SU-DHL-6 (cell line): ENCODE data around the gene ZNF101.
"Not testable (repeated sequence)": the region's sequence is repeated elsewhere in the genome, so short reads cannot be mapped to it uniquely, and the experiment has no call there.

ENCODE experiments used
- H2AFZ ChIP-seq: fragments of 200-600 bp; sonication (generic); 2 replicates; pipeline ENCODE4 v1.6.1; 2014; ENCODE audit warnings: low read depth, mild to moderate bottlenecking, moderate library complexity, mixed read lengths, antibody characterized with exemption, low read length; ENCODE audit not compliant: severe bottlenecking
- H3F3A ChIP-seq: fragments of 200-600 bp; shearing (Covaris generic); 2 replicates; pipeline ENCODE4 v1.6.0; 2016; ENCODE audit warnings: antibody characterized with exemption, mild to moderate bottlenecking; ENCODE audit not compliant: insufficient read depth
- H3K27ac ChIP-seq: fragments of 200-600 bp; sonication (generic); 2 replicates; pipeline ENCODE4 v1.5.1; 2016; ENCODE audit warnings: low read depth, mild to moderate bottlenecking, low read length, moderate library complexity, mixed read lengths
- H3K27me3 ChIP-seq: fragments of 200-600 bp; sonication (generic), shearing (Covaris generic); 2 replicates; pipeline ENCODE4 v1.6.0; 2014; ENCODE audit warnings: mild to moderate bottlenecking, low read length
- H3K36me3 ChIP-seq: fragments of 200-600 bp; sonication (generic); 2 replicates; pipeline ENCODE4 v1.6.1; 2014; ENCODE audit warnings: mild to moderate bottlenecking, low read length, mixed read lengths
- H3K4me2 ChIP-seq: fragments of 300-600, 200-600 bp; shearing (Covaris generic), sonication (generic); 2 replicates; pipeline ENCODE4 v1.6.0; 2014; ENCODE audit warnings: low read length, low read depth, mild to moderate bottlenecking; ENCODE audit not compliant: poor library complexity, severe bottlenecking
- H3K4me3 ChIP-seq: fragments of 200-600 bp; sonication (generic); 2 replicates; pipeline ENCODE4 v1.5.1; 2014; ENCODE audit warnings: antibody characterized with exemption, low read length, mild to moderate bottlenecking, mixed read lengths; ENCODE audit not compliant: insufficient read depth, poor library complexity, severe bottlenecking
- H3K79me2 ChIP-seq: fragments of 200-600 bp; sonication (generic); 2 replicates; pipeline ENCODE4 v1.6.1; 2014; ENCODE audit warnings: mild to moderate bottlenecking, low read length, moderate library complexity; ENCODE audit not compliant: insufficient read depth
- H3K9ac ChIP-seq: fragments of 200-600 bp; sonication (generic); 2 replicates; pipeline ENCODE4 v1.7.0; 2014; ENCODE audit warnings: mild to moderate bottlenecking, low read length
- H3K9me2 ChIP-seq: fragments of 200-600 bp; sonication (generic); replicated peaks from 2 replicates; pipeline ENCODE4 v1.6.1; 2014; ENCODE audit warnings: low read length; ENCODE audit not compliant: insufficient read depth
- H3K9me3 ChIP-seq: fragments of 200-600 bp; sonication (generic); 2 replicates; pipeline ENCODE4 v1.6.1; 2014; ENCODE audit warnings: low read length, mixed read lengths; ENCODE audit not compliant: insufficient read depth
- H4K20me1 ChIP-seq: fragments of 200-600 bp; sonication (generic); 2 replicates; pipeline ENCODE4 v1.6.1; 2014; ENCODE audit warnings: low read depth, mild to moderate bottlenecking, antibody characterized with exemption, low read length, moderate library complexity, mixed read lengths
- EZH2phosphoT487 ChIP-seq: fragments of 200-600 bp; sonication (generic), shearing (Covaris generic); conservative IDR thresholded peaks from 2 replicates; pipeline ENCODE4 v1.6.1; 2018; ENCODE audit warnings: mild to moderate bottlenecking, antibody characterized with exemption, low read length, moderate library complexity, mixed read lengths
- TF ChIP-seq, protein P1 (sequence below): fragments of 200-600 bp; sonication (generic); IDR thresholded peaks from one replicate; pipeline ENCODE4 v1.5.1; 2017; ENCODE audit warnings: antibody characterized with exemption, mild to moderate bottlenecking, low read length, moderate library complexity; ENCODE audit not compliant: insufficient read depth, poor library complexity, severe bottlenecking

ZNF101 gene

GRCh38 chr19:19686580-19686979 lies 17.9 kb downstream of the ZNF101 start:
- TF ChIP-seq EZH2phosphoT487, result no peak
- TF ChIP-seq, protein P1, sequence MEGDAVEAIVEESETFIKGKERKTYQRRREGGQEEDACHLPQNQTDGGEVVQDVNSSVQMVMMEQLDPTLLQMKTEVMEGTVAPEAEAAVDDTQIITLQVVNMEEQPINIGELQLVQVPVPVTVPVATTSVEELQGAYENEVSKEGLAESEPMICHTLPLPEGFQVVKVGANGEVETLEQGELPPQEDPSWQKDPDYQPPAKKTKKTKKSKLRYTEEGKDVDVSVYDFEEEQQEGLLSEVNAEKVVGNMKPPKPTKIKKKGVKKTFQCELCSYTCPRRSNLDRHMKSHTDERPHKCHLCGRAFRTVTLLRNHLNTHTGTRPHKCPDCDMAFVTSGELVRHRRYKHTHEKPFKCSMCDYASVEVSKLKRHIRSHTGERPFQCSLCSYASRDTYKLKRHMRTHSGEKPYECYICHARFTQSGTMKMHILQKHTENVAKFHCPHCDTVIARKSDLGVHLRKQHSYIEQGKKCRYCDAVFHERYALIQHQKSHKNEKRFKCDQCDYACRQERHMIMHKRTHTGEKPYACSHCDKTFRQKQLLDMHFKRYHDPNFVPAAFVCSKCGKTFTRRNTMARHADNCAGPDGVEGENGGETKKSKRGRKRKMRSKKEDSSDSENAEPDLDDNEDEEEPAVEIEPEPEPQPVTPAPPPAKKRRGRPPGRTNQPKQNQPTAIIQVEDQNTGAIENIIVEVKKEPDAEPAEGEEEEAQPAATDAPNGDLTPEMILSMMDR, result no peak
- no peaks in the 10 kb centered on the region for H4K20me1 ChIP-seq
- no peak overlapping the region for H3K4me3 ChIP-seq
- H2AFZ ChIP-seq, result no peak overlapping the region
- H3K9me2 ChIP-seq, result no peaks in the 10 kb centered on the region
- H3K9me3 ChIP-seq, result no peaks in the 10 kb centered on the region
- H3K27ac ChIP-seq, result no peak overlapping the region
- no peaks in the 10 kb centered on the region for H3K79me2 ChIP-seq
- peaks cover 11% of the 10 kb centered on the region; the same call in 1 of the 2 replicates for H3F3A ChIP-seq
- no peaks in the 10 kb centered on the region for H3K27me3 ChIP-seq
- no peak overlapping the region for H3K4me2 ChIP-seq
- H3K9ac ChIP-seq, result no peak overlapping the region
- no peaks in the 10 kb centered on the region for H3K36me3 ChIP-seq

GRCh38 chr19:19687090-19687489 lies 18.5 kb downstream of the ZNF101 start:
- no peak overlapping the region for H3K9ac ChIP-seq
- no peaks in the 10 kb centered on the region for H4K20me1 ChIP-seq
- peaks cover 10% of the 10 kb centered on the region; the same call in 1 of the 2 replicates for H3F3A ChIP-seq
- no peaks in the 10 kb centered on the region for H3K36me3 ChIP-seq
- H3K9me3 ChIP-seq, result no peaks in the 10 kb centered on the region
- TF ChIP-seq EZH2phosphoT487, result no peak
- TF ChIP-seq, protein P1, result no peak
- H3K27ac ChIP-seq, result no peak overlapping the region
- H3K9me2 ChIP-seq, result no peaks in the 10 kb centered on the region
- no peak overlapping the region for H3K4me3 ChIP-seq
- H3K79me2 ChIP-seq, result no peaks in the 10 kb centered on the region
- H3K4me2 ChIP-seq, result no peak overlapping the region
- no peak overlapping the region for H2AFZ ChIP-seq
- no peaks in the 10 kb centered on the region for H3K27me3 ChIP-seq

DNA sequence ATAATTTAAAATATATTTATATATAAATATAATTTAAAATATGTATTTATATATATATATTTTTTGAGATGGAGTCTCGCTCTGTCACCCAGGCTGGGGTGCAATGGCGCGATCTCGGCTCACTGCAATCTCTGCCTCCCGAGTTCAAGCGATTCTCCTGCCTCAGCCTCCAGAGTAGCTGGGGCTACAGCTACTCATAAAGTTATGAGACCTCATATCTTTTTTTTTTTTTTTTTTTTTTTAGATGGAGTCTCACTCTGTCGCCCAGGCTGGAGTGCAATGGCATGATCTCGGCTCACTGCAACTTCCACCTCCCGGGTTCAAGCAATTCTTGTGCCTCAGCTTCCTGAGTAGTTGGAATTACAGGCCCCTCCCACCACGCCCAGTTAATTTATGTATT lies 20.4 kb downstream of the ZNF101 start:
- not testable (repeated sequence) for H3K9me2 ChIP-seq, H3K27ac ChIP-seq, H4K20me1 ChIP-seq, H3K9ac ChIP-seq, H2AFZ ChIP-seq, H3K4me2 ChIP-seq, H3K36me3 ChIP-seq, H3K4me3 ChIP-seq, H3K27me3 ChIP-seq, H3K9me3 ChIP-seq, H3F3A ChIP-seq, H3K79me2 ChIP-seq

DNA sequence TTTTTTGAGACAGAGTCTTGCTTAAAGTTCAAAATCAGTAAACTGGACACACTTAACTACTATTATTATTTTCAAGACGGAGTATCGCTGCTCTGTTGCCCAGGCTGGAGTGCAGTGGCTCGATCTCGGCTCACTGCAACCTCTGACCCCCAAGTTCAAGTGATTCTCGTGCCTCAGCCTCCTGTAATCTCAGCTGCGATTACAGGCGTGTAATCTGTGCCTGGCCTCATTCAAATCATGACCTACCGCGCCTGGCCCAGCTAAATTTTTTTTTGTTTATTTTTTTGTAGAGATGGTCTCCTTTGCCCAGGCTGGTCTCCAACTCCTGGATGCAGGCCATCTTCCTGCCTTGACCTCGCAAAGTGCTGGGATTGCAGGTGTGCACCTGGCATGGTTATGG lies 23.0 kb downstream of the ZNF101 start:
- no peak overlapping the region for H3K9ac ChIP-seq
- peaks cover 4% of the 10 kb centered on the region; the same call in 1 of the 2 replicates for H3F3A ChIP-seq
- H3K4me2 ChIP-seq, result no peak overlapping the region
- H3K27me3 ChIP-seq, result no peaks in the 10 kb centered on the region
- H3K9me2 ChIP-seq, result no peaks in the 10 kb centered on the region
- no peaks in the 10 kb centered on the region for H3K36me3 ChIP-seq
- H4K20me1 ChIP-seq, result no peaks in the 10 kb centered on the region
- no peaks in the 10 kb centered on the region for H3K9me3 ChIP-seq
- no peak overlapping the region for H3K27ac ChIP-seq
- TF ChIP-seq, protein P1, result no peak
- TF ChIP-seq EZH2phosphoT487, result no peak
- H2AFZ ChIP-seq, result no peak overlapping the region
- no peak overlapping the region for H3K4me3 ChIP-seq
- no peaks in the 10 kb centered on the region for H3K79me2 ChIP-seq
